HG03139 (cell line): ENCODE results near the gene ELFN2.
"Not testable (repeated sequence)": the region's sequence is repeated elsewhere in the genome, so short reads cannot be mapped to it uniquely, and the experiment has no call there.

Experiments
- ATAC-seq: cut with Tn5 transposase; IDR thresholded peaks from one replicate; pipeline ENCODE4 v1.9.1; 2021; ENCODE audit not compliant: unreplicated experiment

Gene ELFN2

GRCh38 chr22:37411655-37412054 lies 15.6 kb downstream of the ELFN2 start:
- ATAC-seq, result no peak

- ATAC-seq, result no peak
Observed at GRCh38 chr22:37410174-37411055, 16.9 kb downstream of the ELFN2 start.

GRCh38 chr22:37409459-37410050 lies 17.7 kb downstream of the ELFN2 start:
- ATAC-seq, result no peak

GRCh38 chr22:37409031-37409430 lies 18.2 kb downstream of the ELFN2 start:
- ATAC-seq, result no peak

- ATAC-seq, result no peak
Observed at GRCh38 chr22:37407856-37408255, 19.4 kb downstream of the ELFN2 start.

GRCh38 chr22:37406441-37407235 lies 20.6 kb downstream of the ELFN2 start:
- no peak for ATAC-seq

GRCh38 chr22:37404091-37404490 lies 23.2 kb downstream of the ELFN2 start:
- no peak for ATAC-seq

GRCh38 chr22:37403267-37403960 lies 23.9 kb downstream of the ELFN2 start:
- no peak for ATAC-seq

GRCh38 chr22:37402184-37402506 lies 25.1 kb downstream of the ELFN2 start:
- ATAC-seq, result no peak

- no peak for ATAC-seq
Observed at GRCh38 chr22:37401401-37402183, 25.7 kb downstream of the ELFN2 start.

- ATAC-seq, result no peak
Observed at GRCh38 chr22:37400719-37401118, 26.6 kb downstream of the ELFN2 start.

GRCh38 chr22:37399457-37399856 lies 27.8 kb downstream of the ELFN2 start:
- not testable (repeated sequence) for ATAC-seq

- no peak for ATAC-seq
Observed at GRCh38 chr22:37397226-37397625, 30.1 kb downstream of the ELFN2 start.

GRCh38 chr22:37396488-37397084 lies 30.7 kb downstream of the ELFN2 start:
- ATAC-seq, result no peak

- ATAC-seq, result no peak
Observed at GRCh38 chr22:37394341-37394740, 32.9 kb downstream of the ELFN2 start.

GRCh38 chr22:37393746-37394145 lies 33.5 kb downstream of the ELFN2 start:
- ATAC-seq, result no peak

- ATAC-seq, result no peak
Observed at GRCh38 chr22:37392721-37393328, 34.5 kb downstream of the ELFN2 start.

- no peak for ATAC-seq
Observed at GRCh38 chr22:37391702-37392101, 35.6 kb downstream of the ELFN2 start.

- ATAC-seq, result no peak
Observed at GRCh38 chr22:37390075-37390474, 37.2 kb downstream of the ELFN2 start.

GRCh38 chr22:37388538-37388937 lies 38.7 kb downstream of the ELFN2 start:
- no peak for ATAC-seq
